Jurkat, Clone E6-1 (cell line): Measurements from ENCODE around the gene PGAM4.
"Not testable (repeated sequence)": the region's sequence is repeated elsewhere in the genome, so short reads cannot be mapped to it uniquely, and the experiment has no call there.

ENCODE experiments used
- DNase-seq: peaks from one replicate; pipeline ENCODE4 v3.0.0-alpha.2; 2011; ENCODE audit warnings: low read depth, low spot score
- H3K4me3 ChIP-seq: 2 replicates; pipeline ENCODE4 v1.5.1; 2011; ENCODE audit warnings: mild to moderate bottlenecking, low read length, control low read depth, moderate library complexity

Gene PGAM4

GRCh38 chrX:77936299-77936698 is 33.1 kb downstream of the PGAM4 start:
- H3K4me3 ChIP-seq = no peak overlapping the region
- DNase-seq = no peak

- DNase-seq = no peak
- no peak overlapping the region for H3K4me3 ChIP-seq
These were observed 33.6 kb downstream of the PGAM4 start for GRCh38 chrX:77935886-77936285.

GRCh38 chrX:77930581-77930980 is 38.9 kb downstream of the PGAM4 start:
- no peak for DNase-seq
- no peak overlapping the region for H3K4me3 ChIP-seq

- no peak for DNase-seq
- H3K4me3 ChIP-seq = no peak overlapping the region
These were observed 43.7 kb downstream of the PGAM4 start for GRCh38 chrX:77925764-77926163.

GRCh38 chrX:77924320-77924859 is 45.0 kb downstream of the PGAM4 start:
- H3K4me3 ChIP-seq = no peak overlapping the region

GRCh38 chrX:77922787-77923186 is 46.7 kb downstream of the PGAM4 start:
- DNase-seq = no peak
- no peak overlapping the region for H3K4me3 ChIP-seq

More at GRCh38 chrX:77924320-77924859, 45.0 kb downstream of the PGAM4 start:
- no peak for DNase-seq

- H3K4me3 ChIP-seq, DNase-seq: not testable (repeated sequence)
These were observed 50.1 kb downstream of the PGAM4 start for GRCh38 chrX:77919370-77919769.

- DNase-seq = no peak
These were observed 50.9 kb downstream of the PGAM4 start for GRCh38 chrX:77918568-77918967.

More at GRCh38 chrX:77918568-77918967, 50.9 kb downstream of the PGAM4 start:
- H3K4me3 ChIP-seq = no peak overlapping the region
